Duodenal mucosa (tissue), 2 donors: ENCODE results near the gene PRKCA.

ENCODE experiments used
- H3K27ac ChIP-seq: one replicate; pipeline ENCODE4 v1.7.0; 2013; ENCODE audit warnings: low read depth, low read length
- H3K27me3 ChIP-seq, 2 donors: one replicate each; pipeline ENCODE4 v1.7.0; 2013; ENCODE audit warnings: low read length in 2 of 2, control low read depth in 1 of 2; ENCODE audit not compliant: insufficient read depth in 2 of 2, control insufficient read depth in 1 of 2
- H3K36me3 ChIP-seq, 2 donors: one replicate each; pipeline ENCODE4 v1.7.0; 2013; ENCODE audit warnings: low read length in 2 of 2, control low read depth in 1 of 2; ENCODE audit not compliant: insufficient read depth in 2 of 2, control insufficient read depth in 1 of 2
- H3K4me1 ChIP-seq, 2 donors: one replicate each; pipeline ENCODE4 v1.7.0; 2013; ENCODE audit warnings: low read length in 2 of 2, control low read depth in 1 of 2; ENCODE audit not compliant: insufficient read depth in 2 of 2, control insufficient read depth in 1 of 2
- H3K4me3 ChIP-seq, 2 donors: one replicate each; pipeline ENCODE4 v1.7.0; 2013; ENCODE audit warnings: low read length in 2 of 2, low read depth in 1 of 2
- H3K9ac ChIP-seq, 2 donors: one replicate each; pipeline ENCODE4 v1.7.0; 2013; ENCODE audit warnings: low read length in 2 of 2, low read depth in 1 of 2
- H3K9me3 ChIP-seq, 2 donors: one replicate each; pipeline ENCODE4 v1.7.0; 2013; ENCODE audit warnings: low read length in 2 of 2, control low read depth in 1 of 2; ENCODE audit not compliant: control insufficient read depth in 1 of 2

Gene PRKCA

GRCh38 chr17:66786107-66786506 lies 483.7 kb downstream of the PRKCA start:
- Histone ChIP-seq H3K36me3 (peaks cover 23 to 63% of the 10 kb centered on the region in 2 donors), H3K9ac (no peak overlapping the region), H3K9me3 (no peaks in the 10 kb centered on the region), H3K4me1 (no peaks in the 10 kb centered on the region), H3K4me3 (no peak overlapping the region), H3K27me3 (no peaks in the 10 kb centered on the region), H3K27ac (no peak overlapping the region)

DNA sequence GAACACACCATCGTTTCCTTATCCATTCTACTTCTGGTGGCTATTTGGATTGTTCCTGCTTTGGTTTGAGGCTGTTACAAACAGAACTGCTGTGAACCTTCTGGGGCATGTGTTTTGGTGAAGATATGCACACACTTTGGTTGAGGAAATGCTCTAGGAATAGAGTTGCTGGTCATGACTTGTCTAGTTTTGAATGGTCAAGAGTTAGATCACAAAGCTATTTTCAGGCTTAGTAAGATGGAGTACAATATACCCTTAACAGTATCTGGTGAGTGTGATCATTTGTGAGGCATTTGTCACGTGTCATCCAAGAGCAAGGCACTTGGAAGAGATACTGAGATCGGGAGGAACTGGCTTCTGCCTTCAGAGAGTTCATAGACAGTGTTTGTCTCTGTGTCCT lies 485.5 kb downstream of the PRKCA start:
- Histone ChIP-seq H3K9me3 (no peaks in the 10 kb centered on the region), H3K36me3 (peaks cover 21 to 73% of the 10 kb centered on the region in 2 donors), H3K4me1 (no peaks in the 10 kb centered on the region), H3K27me3 (no peaks in the 10 kb centered on the region), H3K4me3 (no peak overlapping the region), H3K9ac (no peak overlapping the region), H3K27ac (no peak overlapping the region)

- Histone ChIP-seq H3K4me1 (no peaks in the 10 kb centered on the region), H3K9me3 (no peaks in the 10 kb centered on the region), H3K4me3 (no peak overlapping the region), H3K27me3 (no peaks in the 10 kb centered on the region), H3K27ac (no peak overlapping the region), H3K36me3 (peaks cover 21 to 72% of the 10 kb centered on the region in 2 donors), H3K9ac (no peak overlapping the region)
Observed at GRCh38 chr17:66789093-66789492, 486.7 kb downstream of the PRKCA start.

- Histone ChIP-seq H3K9me3 (no peaks in the 10 kb centered on the region), H3K36me3 (peaks cover 21 to 66% of the 10 kb centered on the region in 2 donors), H3K4me3 (no peak overlapping the region), H3K27me3 (no peaks in the 10 kb centered on the region), H3K4me1 (no peaks in the 10 kb centered on the region), H3K27ac (no peak overlapping the region), H3K9ac (no peak overlapping the region)
Observed at GRCh38 chr17:66789961-66790437, 487.6 kb downstream of the PRKCA start.

- Histone ChIP-seq H3K9ac (no peak overlapping the region), H3K27ac (no peak overlapping the region), H3K4me1 (no peaks in the 10 kb centered on the region), H3K9me3 (no peaks in the 10 kb centered on the region), H3K36me3 (peaks cover 24 to 63% of the 10 kb centered on the region in 2 donors), H3K4me3 (no peak overlapping the region), H3K27me3 (no peaks in the 10 kb centered on the region)
Observed at GRCh38 chr17:66790501-66791061, 488.2 kb downstream of the PRKCA start.

- Histone ChIP-seq H3K9me3 (no peaks in the 10 kb centered on the region), H3K4me1 (no peaks in the 10 kb centered on the region), H3K9ac (no peak overlapping the region), H3K27me3 (no peaks in the 10 kb centered on the region), H3K27ac (no peak overlapping the region), H3K4me3 (no peak overlapping the region), H3K36me3 (peaks cover 22 to 63% of the 10 kb centered on the region in 2 donors)
Observed at GRCh38 chr17:66791347-66791746, 488.9 kb downstream of the PRKCA start.

- Histone ChIP-seq H3K4me1 (no peaks in the 10 kb centered on the region), H3K9ac (no peak overlapping the region), H3K27ac (no peak overlapping the region), H3K36me3 (peaks cover 6 to 52% of the 10 kb centered on the region in 2 donors), H3K27me3 (no peaks in the 10 kb centered on the region), H3K9me3 (no peaks in the 10 kb centered on the region), H3K4me3 (no peak overlapping the region)
Observed at GRCh38 chr17:66793814-66794213, 491.4 kb downstream of the PRKCA start.

- H3K9ac ChIP-seq: no peak overlapping the region
- no peaks in the 10 kb centered on the region for H3K27me3 ChIP-seq
- no peak overlapping the region for H3K27ac ChIP-seq
- H3K36me3 ChIP-seq: peaks cover 5 to 40% of the 10 kb centered on the region in 2 donors
- H3K4me1 ChIP-seq: no peaks in the 10 kb centered on the region
- no peak overlapping the region for H3K4me3 ChIP-seq
- no peaks in the 10 kb centered on the region for H3K9me3 ChIP-seq
Observed at GRCh38 chr17:66795486-66795885, 493.1 kb downstream of the PRKCA start.

GRCh38 chr17:66799849-66800537 lies 497.6 kb downstream of the PRKCA start:
- Histone ChIP-seq H3K9me3 (no peaks in the 10 kb centered on the region), H3K4me3 (no peak overlapping the region), H3K36me3 (peaks cover 18 to 31% of the 10 kb centered on the region in 2 donors), H3K27me3 (no peaks in the 10 kb centered on the region), H3K9ac (no peak overlapping the region), H3K4me1 (no peaks in the 10 kb centered on the region), H3K27ac (no peak overlapping the region)

GRCh38 chr17:66803474-66803951 lies 501.1 kb downstream of the PRKCA start:
- H3K4me1 ChIP-seq: no peaks in the 10 kb centered on the region
- H3K9me3 ChIP-seq: no peaks in the 10 kb centered on the region
- no peak overlapping the region for H3K9ac ChIP-seq
- H3K27me3 ChIP-seq: no peaks in the 10 kb centered on the region
- H3K27ac ChIP-seq: no peak overlapping the region
- H3K4me3 ChIP-seq: no peak overlapping the region
- peaks cover 15 to 19% of the 10 kb centered on the region in 2 donors for H3K36me3 ChIP-seq
